Smooth muscle cell (in vitro differentiated cells): Measurements from ENCODE around the gene ANKS1B. TPM values are rescaled to one million over a fixed set of nuclear protein-coding genes. Genes with fewer than 3 reads are reported as not detected.

ENCODE experiments used
- DNase-seq: peaks from one replicate; lab custom pipeline; 2025; ENCODE audit not compliant: unreplicated experiment; lab: John Stamatoyannopoulos, UW
- H2AFZ ChIP-seq: fragments of 200-600 bp; sonication (generic); 2 replicates; pipeline ENCODE4 v1.6.0; 2016; ENCODE audit warnings: antibody characterized with exemption, low read depth, mild to moderate bottlenecking
- H3F3A ChIP-seq: fragments of 200-600 bp; sonication (generic); 2 replicates; pipeline ENCODE4 v1.6.0; 2017; ENCODE audit warnings: antibody characterized with exemption, low read depth
- H3K27ac ChIP-seq: fragments of 200-600 bp; sonication (generic); 2 replicates; pipeline ENCODE4 v1.5.1; 2016; ENCODE audit warnings: low read depth, mild to moderate bottlenecking
- H3K27me3 ChIP-seq: fragments of 200-600 bp; sonication (generic); 2 replicates; pipeline ENCODE4 v1.6.1; 2016; ENCODE audit warnings: low read depth, mild to moderate bottlenecking
- H3K36me3 ChIP-seq: fragments of 200-600 bp; sonication (generic); 2 replicates; pipeline ENCODE4 v1.5.1; 2016; ENCODE audit warnings: low read depth
- H3K4me1 ChIP-seq: fragments of 200-600 bp; sonication (generic); 2 replicates; pipeline ENCODE4 v1.5.1; 2016; ENCODE audit warnings: low read depth
- H3K4me2 ChIP-seq: fragments of 200-600 bp; sonication (generic); 2 replicates; pipeline ENCODE4 v1.6.0; 2016; ENCODE audit warnings: mild to moderate bottlenecking
- H3K4me3 ChIP-seq: fragments of 200-600 bp; sonication (generic); 2 replicates; pipeline ENCODE4 v1.5.1; 2016; ENCODE audit warnings: mild to moderate bottlenecking
- H3K79me2 ChIP-seq: fragments of 200-600 bp; sonication (generic); 2 replicates; pipeline ENCODE4 v1.6.0; 2016; ENCODE audit warnings: low read depth, mild to moderate bottlenecking
- H3K9ac ChIP-seq: fragments of 200-600 bp; sonication (generic); 2 replicates; pipeline ENCODE4 v1.6.0; 2016; ENCODE audit warnings: low read depth
- H3K9me3 ChIP-seq: fragments of 200-600 bp; sonication (generic); replicated peaks from 2 replicates; pipeline ENCODE4 v1.5.1; 2016; ENCODE audit warnings: low read depth
- H4K20me1 ChIP-seq: fragments of 200-600 bp; sonication (generic); 2 replicates; pipeline ENCODE4 v1.6.0; 2016; ENCODE audit warnings: low read depth
- WGBS: methylation state at CpG from one replicate; pipeline ENCODE4 v1.1.7; 2016; ENCODE audit warnings: low lambda C conversion rate; 5-methylcytosine and 5-hydroxymethylcytosine counted together
- polyA plus RNA-seq: library from polyadenylated mRNA; unstranded; fragments of >200 nt; fragmentation: Nextera tagmentation; extraction: Ambion mirVana; gene quantifications from 2 replicates; pipeline ENCODE4 v1.2.1, GENCODE V29; 2016
- total RNA-seq: library from RNA; depleted of rRNA; stranded (reverse); fragments of >200 nt; gene quantifications from 2 replicates; pipeline ENCODE4 v1.2.3, GENCODE V29; 2014
- TF ChIP-seq, protein P1 (sequence below): fragments of 200-600 bp; sonication (generic); IDR thresholded peaks from 2 replicates; pipeline ENCODE4 v1.5.1; 2017; ENCODE audit warnings: borderline replicate concordance, mild to moderate bottlenecking, antibody characterized with exemption; ENCODE audit not compliant: insufficient read depth, poor library complexity, severe bottlenecking

The ANKS1B gene
- total and polyA plus RNA-seq, 2 experiments from 2014 or later, result 0.47 to 7.3 TPM

DNA sequence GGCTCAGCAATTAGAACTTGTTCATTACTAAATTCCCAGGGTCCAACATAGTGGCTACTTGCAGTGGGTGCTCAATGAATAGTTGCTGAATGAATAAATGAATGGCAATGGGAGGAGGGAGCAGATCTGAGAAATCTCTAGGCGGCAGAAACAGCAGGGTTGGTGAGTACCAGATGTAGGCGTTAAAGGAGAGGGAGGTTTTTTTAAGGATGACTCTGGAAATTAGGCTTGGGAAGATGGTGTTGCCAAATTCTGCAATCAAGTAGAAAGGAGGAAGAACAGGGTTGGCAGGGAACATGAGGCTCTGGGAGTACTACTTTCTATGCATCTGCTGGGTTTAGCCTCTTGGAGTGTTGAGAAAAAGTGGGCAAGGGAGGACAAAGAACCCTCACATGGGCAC, 1132.6 kb downstream of the ANKS1B start:
- H3K9me3 ChIP-seq, result no peaks in the 10 kb centered on the region
- no peak overlapping the region for H3K9ac ChIP-seq
- H3K27ac ChIP-seq, result no peak overlapping the region
- H3K27me3 ChIP-seq, result no peaks in the 10 kb centered on the region
- TF ChIP-seq, protein P1, sequence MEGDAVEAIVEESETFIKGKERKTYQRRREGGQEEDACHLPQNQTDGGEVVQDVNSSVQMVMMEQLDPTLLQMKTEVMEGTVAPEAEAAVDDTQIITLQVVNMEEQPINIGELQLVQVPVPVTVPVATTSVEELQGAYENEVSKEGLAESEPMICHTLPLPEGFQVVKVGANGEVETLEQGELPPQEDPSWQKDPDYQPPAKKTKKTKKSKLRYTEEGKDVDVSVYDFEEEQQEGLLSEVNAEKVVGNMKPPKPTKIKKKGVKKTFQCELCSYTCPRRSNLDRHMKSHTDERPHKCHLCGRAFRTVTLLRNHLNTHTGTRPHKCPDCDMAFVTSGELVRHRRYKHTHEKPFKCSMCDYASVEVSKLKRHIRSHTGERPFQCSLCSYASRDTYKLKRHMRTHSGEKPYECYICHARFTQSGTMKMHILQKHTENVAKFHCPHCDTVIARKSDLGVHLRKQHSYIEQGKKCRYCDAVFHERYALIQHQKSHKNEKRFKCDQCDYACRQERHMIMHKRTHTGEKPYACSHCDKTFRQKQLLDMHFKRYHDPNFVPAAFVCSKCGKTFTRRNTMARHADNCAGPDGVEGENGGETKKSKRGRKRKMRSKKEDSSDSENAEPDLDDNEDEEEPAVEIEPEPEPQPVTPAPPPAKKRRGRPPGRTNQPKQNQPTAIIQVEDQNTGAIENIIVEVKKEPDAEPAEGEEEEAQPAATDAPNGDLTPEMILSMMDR, result no peak
- no peaks in the 10 kb centered on the region for H3K36me3 ChIP-seq
- no peak for DNase-seq
- H3K4me3 ChIP-seq, result no peak overlapping the region
- no peak overlapping the region for H3K4me2 ChIP-seq
- no peak overlapping the region for H2AFZ ChIP-seq
- H4K20me1 ChIP-seq, result no peaks in the 10 kb centered on the region
- no peaks in the 10 kb centered on the region for H3F3A ChIP-seq
- 93% methylated on average over 2 of the region's 2 CpGs for WGBS
- peaks cover 2% of the 10 kb centered on the region for H3K4me1 ChIP-seq
- no peaks in the 10 kb centered on the region for H3K79me2 ChIP-seq

DNA sequence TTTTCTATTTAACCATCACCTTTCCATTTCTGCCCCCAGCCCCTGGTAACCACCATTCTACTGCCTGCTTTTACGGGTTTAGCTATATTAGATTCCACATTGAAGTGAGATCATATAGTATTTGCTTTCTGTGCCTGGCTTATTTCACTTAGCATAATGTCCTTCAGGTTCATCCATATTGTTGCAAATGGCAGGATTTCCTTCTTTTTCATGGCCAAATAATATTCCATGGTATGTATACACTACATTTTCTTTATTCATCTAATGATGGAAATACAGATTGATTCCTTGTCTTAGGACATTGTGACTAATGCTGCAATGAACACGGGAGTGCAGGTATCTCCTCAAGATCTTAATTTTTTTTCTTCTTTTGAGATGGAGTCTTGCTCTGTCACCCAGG, 1137.5 kb downstream of the ANKS1B start:
- Histone ChIP-seq H3K4me3 (no peak overlapping the region), H3K9ac (no peak overlapping the region), H3K4me1 (no peaks in the 10 kb centered on the region), H2AFZ (no peak overlapping the region), H3K27me3 (peaks cover 8% of the 10 kb centered on the region), H3K36me3 (no peaks in the 10 kb centered on the region), H3K4me2 (no peak overlapping the region), H4K20me1 (no peaks in the 10 kb centered on the region), H3K79me2 (no peaks in the 10 kb centered on the region), H3K9me3 (no peaks in the 10 kb centered on the region), H3F3A (no peaks in the 10 kb centered on the region), H3K27ac (no peak overlapping the region)
- TF ChIP-seq, protein P1, result no peak
- 91% methylated on average over 2 of the region's 2 CpGs for WGBS
- no peak for DNase-seq

GRCh38 chr12:98845957-98846356, 1138.8 kb downstream of the ANKS1B start:
- DNase-seq, result no peak
- TF ChIP-seq, protein P1, result no peak

DNA sequence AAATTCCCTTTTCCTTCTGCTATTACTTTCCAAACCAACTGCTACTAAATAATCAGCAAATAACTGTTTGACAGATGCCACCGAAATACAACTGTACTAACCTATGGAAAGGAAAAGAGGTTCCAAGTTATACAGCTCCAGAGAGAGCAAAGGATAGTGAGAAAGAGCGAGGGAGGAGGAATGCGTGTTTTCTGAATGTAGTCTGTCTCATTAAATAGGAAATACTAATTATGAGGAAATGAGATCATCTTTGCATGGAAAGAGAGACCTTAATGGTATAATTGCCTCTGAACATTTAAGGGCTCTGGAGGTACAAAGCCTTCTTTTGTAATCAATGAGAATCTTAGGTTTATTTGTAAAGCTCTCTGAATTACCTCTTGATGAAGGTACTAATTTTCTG, 1144.4 kb downstream of the ANKS1B start:
- Histone ChIP-seq H3K9ac (no peak overlapping the region), H3K4me2 (no peak overlapping the region), H3K27ac (no peak overlapping the region), H3K9me3 (no peaks in the 10 kb centered on the region), H3F3A (no peaks in the 10 kb centered on the region), H3K4me1 (no peaks in the 10 kb centered on the region), H3K79me2 (no peaks in the 10 kb centered on the region), H4K20me1 (no peaks in the 10 kb centered on the region), H3K4me3 (no peak overlapping the region), H2AFZ (no peak overlapping the region), H3K36me3 (no peaks in the 10 kb centered on the region), H3K27me3 (peaks cover 19% of the 10 kb centered on the region)
- TF ChIP-seq, protein P1, result no peak
- no peak for DNase-seq
- 91% methylated on average over 3 of the region's 3 CpGs for WGBS

More at GRCh38 chr12:98845957-98846356, 1138.8 kb downstream of the ANKS1B start:
- H3K9me3 ChIP-seq, result no peaks in the 10 kb centered on the region
- no peak overlapping the region for H3K9ac ChIP-seq
- no peaks in the 10 kb centered on the region for H3K79me2 ChIP-seq
- H3K27me3 ChIP-seq, result peaks cover 19% of the 10 kb centered on the region
- no peak overlapping the region for H3K4me3 ChIP-seq
- no peak overlapping the region for H3K4me2 ChIP-seq
- H3K27ac ChIP-seq, result no peak overlapping the region
- H2AFZ ChIP-seq, result no peak overlapping the region
- no peaks in the 10 kb centered on the region for H3K36me3 ChIP-seq
- H3K4me1 ChIP-seq, result no peaks in the 10 kb centered on the region
- no peaks in the 10 kb centered on the region for H4K20me1 ChIP-seq
- no peaks in the 10 kb centered on the region for H3F3A ChIP-seq
